ENCODE results near the gene CDH22.

Gene CDH22

DNA sequence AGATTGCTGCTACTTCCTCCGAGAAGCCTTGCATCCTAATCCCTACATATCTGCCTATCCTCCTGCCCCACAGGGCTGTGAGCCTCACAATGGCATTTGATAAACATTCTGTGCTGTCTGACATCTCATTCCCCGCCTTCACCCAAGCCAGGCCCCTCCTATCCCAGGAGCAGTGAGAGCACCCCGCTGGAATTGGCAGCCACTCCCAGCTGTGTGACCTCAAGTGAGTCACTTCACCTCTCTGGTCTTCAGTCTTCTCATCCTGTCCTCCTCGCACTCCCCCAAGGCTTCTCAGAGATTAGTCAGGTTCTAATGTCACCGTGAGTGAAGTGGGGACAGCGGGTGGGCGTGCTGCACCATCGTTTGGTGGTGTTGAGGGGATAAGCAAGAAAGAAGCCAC lies 81.7 kb downstream of the CDH22 start:
- in situ Hi-C loops (cut with MboI; ENCODE audit: low pct_unique_long_range_greater_than_20kb, low sequenced_read_pairs, unreplicated experiment), result no loop called here
- DNase-seq (ENCODE audit: low spot score), result no peak
- TF ChIP-seq, protein P1, sequence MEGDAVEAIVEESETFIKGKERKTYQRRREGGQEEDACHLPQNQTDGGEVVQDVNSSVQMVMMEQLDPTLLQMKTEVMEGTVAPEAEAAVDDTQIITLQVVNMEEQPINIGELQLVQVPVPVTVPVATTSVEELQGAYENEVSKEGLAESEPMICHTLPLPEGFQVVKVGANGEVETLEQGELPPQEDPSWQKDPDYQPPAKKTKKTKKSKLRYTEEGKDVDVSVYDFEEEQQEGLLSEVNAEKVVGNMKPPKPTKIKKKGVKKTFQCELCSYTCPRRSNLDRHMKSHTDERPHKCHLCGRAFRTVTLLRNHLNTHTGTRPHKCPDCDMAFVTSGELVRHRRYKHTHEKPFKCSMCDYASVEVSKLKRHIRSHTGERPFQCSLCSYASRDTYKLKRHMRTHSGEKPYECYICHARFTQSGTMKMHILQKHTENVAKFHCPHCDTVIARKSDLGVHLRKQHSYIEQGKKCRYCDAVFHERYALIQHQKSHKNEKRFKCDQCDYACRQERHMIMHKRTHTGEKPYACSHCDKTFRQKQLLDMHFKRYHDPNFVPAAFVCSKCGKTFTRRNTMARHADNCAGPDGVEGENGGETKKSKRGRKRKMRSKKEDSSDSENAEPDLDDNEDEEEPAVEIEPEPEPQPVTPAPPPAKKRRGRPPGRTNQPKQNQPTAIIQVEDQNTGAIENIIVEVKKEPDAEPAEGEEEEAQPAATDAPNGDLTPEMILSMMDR (IDR thresholded peaks at IDR 0.05; ENCODE audit: extremely low read depth, insufficient read depth, missing control alignments), result no peak

DNA sequence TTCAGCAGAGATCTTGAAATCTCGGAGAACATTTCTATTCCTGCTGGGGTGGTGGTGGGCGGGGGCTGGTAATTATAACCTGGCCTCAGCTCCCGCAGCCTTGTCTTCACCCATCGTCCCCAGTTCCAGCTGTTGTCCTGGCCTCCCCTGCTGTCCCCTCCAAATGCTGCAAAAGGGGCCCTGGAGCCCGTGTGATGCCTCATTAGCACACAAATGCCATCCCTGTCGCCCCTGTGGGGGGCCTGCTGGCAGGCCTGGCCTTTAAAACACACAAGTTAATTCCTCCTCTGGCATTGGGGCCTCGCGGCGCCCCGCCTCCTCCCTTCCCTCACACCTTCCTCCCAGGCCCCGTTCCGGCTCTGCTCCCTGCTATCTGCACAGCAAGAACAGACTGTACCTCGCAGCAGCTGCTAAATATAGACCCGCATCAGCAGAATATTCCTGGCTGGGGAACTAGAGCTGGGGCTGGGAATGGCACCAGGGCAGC lies 85.7 kb downstream of the CDH22 start:
- DNase-seq (ENCODE audit: low spot score), result no peak
- in situ Hi-C loops (cut with MboI; ENCODE audit: low pct_unique_long_range_greater_than_20kb, low sequenced_read_pairs, unreplicated experiment), result no loop called here
- TF ChIP-seq, protein P1 (IDR thresholded peaks at IDR 0.05; ENCODE audit: extremely low read depth, insufficient read depth, missing control alignments), result no peak

DNA sequence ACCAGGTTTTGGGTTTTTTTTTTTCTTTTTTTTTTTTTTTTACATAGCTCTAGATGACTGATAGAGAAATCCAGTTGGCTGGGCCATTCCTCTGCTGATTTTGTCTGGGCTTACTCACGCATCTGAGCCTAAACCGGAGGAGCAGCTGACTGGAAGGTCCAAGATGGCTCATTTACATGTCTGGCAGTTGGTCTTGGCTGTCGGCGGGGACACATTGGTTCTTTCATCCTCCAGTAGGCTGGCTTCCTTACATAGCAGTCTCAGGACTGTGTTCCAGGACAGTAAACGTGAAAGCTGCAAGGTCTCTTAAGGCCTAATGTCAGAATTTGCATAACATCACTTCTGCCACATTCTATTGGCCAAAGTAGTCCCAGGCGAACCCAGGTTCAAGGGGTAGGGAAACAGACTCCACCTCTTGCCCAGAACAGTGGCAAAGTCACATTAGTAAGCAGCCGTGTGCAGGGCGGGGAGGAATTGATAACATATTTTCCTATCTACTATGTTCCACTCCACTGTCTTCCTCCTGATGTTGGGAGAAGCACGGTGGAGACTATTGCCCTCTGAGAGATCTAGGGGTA lies 87.0 kb downstream of the CDH22 start:
- no peak for DNase-seq (ENCODE audit: low spot score)

DNA sequence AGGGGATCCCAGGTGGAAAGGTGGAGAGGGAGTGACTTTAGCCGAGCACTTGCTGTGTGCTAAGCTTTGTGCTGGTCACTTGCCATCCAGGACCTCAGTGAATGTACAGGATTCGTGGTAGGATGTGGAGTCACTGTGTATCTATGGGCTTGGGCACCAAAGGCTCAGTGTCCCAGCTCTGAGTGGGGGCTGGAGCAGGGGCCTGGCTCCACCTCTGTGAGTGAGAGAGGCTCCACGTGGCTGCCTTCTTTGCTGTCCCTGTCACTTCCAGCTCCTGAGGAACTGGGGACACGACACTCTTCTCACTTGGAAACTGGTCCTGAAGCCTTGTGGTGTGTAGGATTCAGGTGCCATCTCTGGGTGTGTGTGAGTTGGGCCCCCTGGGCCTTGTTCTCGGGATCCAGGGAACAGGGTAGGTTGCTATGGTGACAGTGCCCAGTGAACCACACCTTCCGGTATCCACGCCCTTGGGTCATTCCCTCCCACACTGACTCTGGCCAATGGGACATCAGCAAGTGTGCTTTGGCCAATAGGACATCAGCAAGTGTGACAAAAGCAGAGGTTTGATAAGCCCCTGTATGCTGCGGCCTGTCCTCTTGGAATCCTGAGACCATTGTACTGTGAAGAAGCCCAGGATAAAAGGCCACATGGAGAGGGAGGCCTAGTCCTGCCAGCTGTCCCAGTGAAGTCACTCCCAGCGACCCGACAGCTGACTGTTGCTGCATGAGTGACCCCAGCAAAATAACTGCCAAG lies 87.7 kb downstream of the CDH22 start:
- in situ Hi-C loops (cut with MboI; ENCODE audit: low pct_unique_long_range_greater_than_20kb, low sequenced_read_pairs, unreplicated experiment), result no loop called here
- DNase-seq (ENCODE audit: low spot score), result no peak
- TF ChIP-seq, protein P1 (IDR thresholded peaks at IDR 0.05; ENCODE audit: extremely low read depth, insufficient read depth, missing control alignments), result no peak

More for the DNA sequence above, 87.0 kb downstream of the CDH22 start:
- TF ChIP-seq, protein P1 (IDR thresholded peaks at IDR 0.05; ENCODE audit: extremely low read depth, insufficient read depth, missing control alignments), result no peak
- in situ Hi-C loops (cut with MboI; ENCODE audit: low pct_unique_long_range_greater_than_20kb, low sequenced_read_pairs, unreplicated experiment), result no loop called here

DNA sequence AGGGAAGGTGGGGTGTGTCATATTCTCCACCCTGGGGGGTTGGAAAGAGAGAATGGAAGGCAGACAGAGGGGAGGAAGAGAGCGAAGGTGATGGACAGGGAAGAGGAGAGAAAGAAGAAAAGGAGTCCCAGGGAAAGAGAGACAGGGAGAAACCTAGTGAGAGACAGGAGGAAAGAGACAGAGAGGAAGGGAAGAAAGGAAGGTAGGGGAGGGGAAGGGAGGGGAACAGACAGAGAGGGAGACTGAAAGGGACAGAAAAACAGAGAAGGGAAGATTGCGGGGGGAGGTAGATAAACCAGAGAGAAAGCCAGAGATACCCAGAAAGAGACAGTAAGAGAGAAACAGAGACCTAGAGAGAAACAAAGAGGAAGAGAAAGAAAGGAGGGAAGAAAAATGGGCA lies 88.4 kb downstream of the CDH22 start:
- in situ Hi-C loops (cut with MboI; ENCODE audit: low pct_unique_long_range_greater_than_20kb, low sequenced_read_pairs, unreplicated experiment), result no loop called here
- no peak for DNase-seq (ENCODE audit: low spot score)

DNA sequence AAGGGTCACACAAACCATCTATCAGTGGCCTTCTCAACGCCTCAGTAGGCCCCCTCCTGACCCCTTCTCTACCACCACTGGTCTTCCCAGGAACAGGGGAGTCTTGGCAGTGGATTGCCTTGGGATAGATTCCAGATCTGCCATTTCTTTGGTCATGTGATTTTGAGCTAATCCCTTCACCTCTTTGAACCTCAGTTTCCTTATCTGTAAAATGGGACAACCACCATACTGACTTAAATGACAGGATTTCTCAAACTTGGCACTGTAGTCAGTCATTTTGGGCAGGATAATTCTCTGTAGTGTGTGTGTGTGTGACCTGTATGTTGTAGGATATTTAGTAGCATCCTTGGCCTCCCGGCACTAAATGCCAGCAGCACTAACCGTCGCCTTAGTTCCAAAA lies 89.1 kb downstream of the CDH22 start:
- in situ Hi-C loops (cut with MboI; ENCODE audit: low pct_unique_long_range_greater_than_20kb, low sequenced_read_pairs, unreplicated experiment), result no loop called here
- DNase-seq (ENCODE audit: low spot score), result no peak
- TF ChIP-seq, protein P1 (IDR thresholded peaks at IDR 0.05; ENCODE audit: extremely low read depth, insufficient read depth, missing control alignments), result no peak

More for the DNA sequence above, 88.4 kb downstream of the CDH22 start:
- TF ChIP-seq, protein P1 (IDR thresholded peaks at IDR 0.05; ENCODE audit: extremely low read depth, insufficient read depth, missing control alignments), result no peak

Data from GM13977 (cell line).